Measurements from ENCODE around the gene PROC.

GRCh38 chr2:127429844-127430425, 11.7 kb downstream of the PROC start:
- TF ChIP-seq, protein P1, sequence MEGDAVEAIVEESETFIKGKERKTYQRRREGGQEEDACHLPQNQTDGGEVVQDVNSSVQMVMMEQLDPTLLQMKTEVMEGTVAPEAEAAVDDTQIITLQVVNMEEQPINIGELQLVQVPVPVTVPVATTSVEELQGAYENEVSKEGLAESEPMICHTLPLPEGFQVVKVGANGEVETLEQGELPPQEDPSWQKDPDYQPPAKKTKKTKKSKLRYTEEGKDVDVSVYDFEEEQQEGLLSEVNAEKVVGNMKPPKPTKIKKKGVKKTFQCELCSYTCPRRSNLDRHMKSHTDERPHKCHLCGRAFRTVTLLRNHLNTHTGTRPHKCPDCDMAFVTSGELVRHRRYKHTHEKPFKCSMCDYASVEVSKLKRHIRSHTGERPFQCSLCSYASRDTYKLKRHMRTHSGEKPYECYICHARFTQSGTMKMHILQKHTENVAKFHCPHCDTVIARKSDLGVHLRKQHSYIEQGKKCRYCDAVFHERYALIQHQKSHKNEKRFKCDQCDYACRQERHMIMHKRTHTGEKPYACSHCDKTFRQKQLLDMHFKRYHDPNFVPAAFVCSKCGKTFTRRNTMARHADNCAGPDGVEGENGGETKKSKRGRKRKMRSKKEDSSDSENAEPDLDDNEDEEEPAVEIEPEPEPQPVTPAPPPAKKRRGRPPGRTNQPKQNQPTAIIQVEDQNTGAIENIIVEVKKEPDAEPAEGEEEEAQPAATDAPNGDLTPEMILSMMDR (IDR thresholded peaks at IDR 0.05 in 8 of 11, conservative IDR thresholded peaks at IDR 0.05 in 3 of 11), result no peak
- no peak for TF ChIP-seq POLR2A (IDR thresholded peaks at IDR 0.05)
- no peak for TF ChIP-seq POLR2AphosphoS5 (IDR thresholded peaks at IDR 0.05)

Measured in spleen (tissue), 7 donors.